ENCODE results near the gene SORCS2. TPM values are rescaled to one million over a fixed set of nuclear protein-coding genes. Genes with fewer than 3 reads are reported as not detected.

The SORCS2 gene
- polyA plus RNA-seq, 1 of the 3 experiments (the other 2 are of a cell fraction): 1.6 TPM

GRCh38 chr4:7169134-7169533, 23.2 kb upstream of the SORCS2 start:
- H3K4me1 ChIP-seq (ENCODE audit: control insufficient read depth in 1 of 2, insufficient read depth in 2 of 2, low read depth in 1 of 2, low read length in 1 of 2): peaks cover 0 to 7% of the 10 kb centered on the region in 2 experiments; a peak in 1 of 4 replicates
- H4K20me1 ChIP-seq (ENCODE audit: insufficient read depth): no peaks in the 10 kb centered on the region
- ChIA-PET CTCF (interaction anchor here (1.0 to 3.3 kb wide), 2 partner anchors 12 to 23 kb away, joined by 4 to 17 read pairs; partner anchors contain the start of gene SORCS2), POLR2A (no interaction called here)
- no peaks in the 10 kb centered on the region for H3F3A ChIP-seq (replicated peaks; ENCODE audit: insufficient read depth)
- no peaks in the 10 kb centered on the region for H3K9me2 ChIP-seq
- no peak overlapping the region for H3K4me3 ChIP-seq (ENCODE audit: low read depth in 2 of 2, low read length in 1 of 2)
- H3K79me2 ChIP-seq (ENCODE audit: insufficient read depth): no peaks in the 10 kb centered on the region
- TF ChIP-seq SIN3A (IDR thresholded peaks at IDR 0.05; ENCODE audit: borderline replicate concordance, low read depth, low read length) (no peak), MAX (IDR thresholded peaks at IDR 0.05; ENCODE audit: low read depth) (no peak), GATA2 (CRISPR knock-in tag; IDR thresholded peaks at IDR 0.05) (no peak), CTCF (IDR thresholded peaks at IDR 0.05) (no peak), EP300 (IDR thresholded peaks at IDR 0.05; ENCODE audit: borderline replicate concordance in 1 of 2, low read depth in 1 of 2, low read length in 1 of 2) (no peak), RFX5 (IDR thresholded peaks at IDR 0.05; ENCODE audit: low read length) (no peak), USF2 (IDR thresholded peaks at IDR 0.05; ENCODE audit: borderline replicate concordance, low read depth, low read length) (no peak), MEF2A (IDR thresholded peaks at IDR 0.05; ENCODE audit: borderline replicate concordance, low read depth) (no peak), TCF12 (IDR thresholded peaks at IDR 0.05) (no peak), FOXJ3 (CRISPR knock-in tag; IDR thresholded peaks at IDR 0.05) (no peak)
- DNase-seq: no peak
- H3K27ac ChIP-seq (ENCODE audit: low read depth in 2 of 2, low read length in 1 of 2): no peak overlapping the region
- 76% methylated on average over 7 of the region's 7 CpGs for WGBS (ENCODE audit: low lambda C conversion rate)
- H3K36me3 ChIP-seq (replicated peaks in 1 of 2; ENCODE audit: control insufficient read depth in 1 of 2, insufficient read depth in 2 of 2, low read length in 1 of 2): no peaks in the 10 kb centered on the region
- H3K4me2 ChIP-seq: no peak overlapping the region
- H2AFZ ChIP-seq (ENCODE audit: low read depth): no peak overlapping the region
- H3K9me3 ChIP-seq: no peaks in the 10 kb centered on the region
- H3K9ac ChIP-seq: no peak overlapping the region
- H3K27me3 ChIP-seq (ENCODE audit: insufficient read depth): no peaks in the 10 kb centered on the region; the same call in 1 of the 2 replicates

GRCh38 chr4:7170012-7170411, 22.3 kb upstream of the SORCS2 start:
- Histone ChIP-seq H3K4me3 (ENCODE audit: low read depth in 2 of 2, low read length in 1 of 2) (no peak overlapping the region), H4K20me1 (ENCODE audit: insufficient read depth) (no peaks in the 10 kb centered on the region), H3K27ac (ENCODE audit: low read depth in 2 of 2, low read length in 1 of 2) (no peak overlapping the region), H2AFZ (ENCODE audit: low read depth) (no peak overlapping the region), H3K9me3 (no peaks in the 10 kb centered on the region), H3K9me2 (no peaks in the 10 kb centered on the region), H3K9ac (no peak overlapping the region), H3K36me3 (replicated peaks in 1 of 2; ENCODE audit: control insufficient read depth in 1 of 2, insufficient read depth in 2 of 2, low read length in 1 of 2) (no peaks in the 10 kb centered on the region), H3F3A (replicated peaks; ENCODE audit: insufficient read depth) (no peaks in the 10 kb centered on the region), H3K4me2 (no peak overlapping the region), H3K4me1 (ENCODE audit: control insufficient read depth in 1 of 2, insufficient read depth in 2 of 2, low read depth in 1 of 2, low read length in 1 of 2) (peaks cover 0 to 7% of the 10 kb centered on the region in 2 experiments; a peak in 1 of 4 replicates), H3K79me2 (ENCODE audit: insufficient read depth) (no peaks in the 10 kb centered on the region), H3K27me3 (ENCODE audit: insufficient read depth) (no peaks in the 10 kb centered on the region; the same call in 1 of the 2 replicates)
- no peak for DNase-seq
- ChIA-PET POLR2A (no interaction called here), CTCF (interaction anchor here (1.8 to 3.3 kb wide), 4 partner anchors 11 to 24 kb away, joined by 4 to 17 read pairs (median 7); partner anchors contain the start of gene SORCS2)
- WGBS (ENCODE audit: low lambda C conversion rate): 51% methylated on average over 3 of the region's 3 CpGs
- TF ChIP-seq ELF1 (IDR thresholded peaks at IDR 0.05) (no peak), RAD21 (IDR thresholded peaks at IDR 0.05; ENCODE audit: low read length) (no peak), FOSL2 (IDR thresholded peaks at IDR 0.05; ENCODE audit: borderline replicate concordance, low read depth) (no peak), REST (IDR thresholded peaks at IDR 0.05; ENCODE audit: low read depth, low read length) (no peak), IRF3 (IDR thresholded peaks at IDR 0.05; ENCODE audit: low read depth, low read length) (no peak), TAF1 (IDR thresholded peaks at IDR 0.05; ENCODE audit: borderline replicate concordance, low read depth, low read length) (no peak), GABPA (IDR thresholded peaks at IDR 0.05; ENCODE audit: low read depth) (no peak), ZBTB33 (IDR thresholded peaks at IDR 0.05; ENCODE audit: borderline replicate concordance, low read depth) (no peak)

Data from SK-N-SH (cell line).